GM21786 (cell line): ENCODE data around the gene CCNF.
A peak's percentile ranks its signal among the peaks of the same experiment; 100 is the strongest.
"Not testable (repeated sequence)": the region's sequence is repeated elsewhere in the genome, so short reads cannot be mapped to it uniquely, and the experiment has no call there.

Experiments
- ATAC-seq: cut with Tn5 transposase; IDR thresholded peaks from one replicate; pipeline ENCODE4 v1.9.1; 2021; ENCODE audit not compliant: unreplicated experiment

The CCNF gene, protein sequence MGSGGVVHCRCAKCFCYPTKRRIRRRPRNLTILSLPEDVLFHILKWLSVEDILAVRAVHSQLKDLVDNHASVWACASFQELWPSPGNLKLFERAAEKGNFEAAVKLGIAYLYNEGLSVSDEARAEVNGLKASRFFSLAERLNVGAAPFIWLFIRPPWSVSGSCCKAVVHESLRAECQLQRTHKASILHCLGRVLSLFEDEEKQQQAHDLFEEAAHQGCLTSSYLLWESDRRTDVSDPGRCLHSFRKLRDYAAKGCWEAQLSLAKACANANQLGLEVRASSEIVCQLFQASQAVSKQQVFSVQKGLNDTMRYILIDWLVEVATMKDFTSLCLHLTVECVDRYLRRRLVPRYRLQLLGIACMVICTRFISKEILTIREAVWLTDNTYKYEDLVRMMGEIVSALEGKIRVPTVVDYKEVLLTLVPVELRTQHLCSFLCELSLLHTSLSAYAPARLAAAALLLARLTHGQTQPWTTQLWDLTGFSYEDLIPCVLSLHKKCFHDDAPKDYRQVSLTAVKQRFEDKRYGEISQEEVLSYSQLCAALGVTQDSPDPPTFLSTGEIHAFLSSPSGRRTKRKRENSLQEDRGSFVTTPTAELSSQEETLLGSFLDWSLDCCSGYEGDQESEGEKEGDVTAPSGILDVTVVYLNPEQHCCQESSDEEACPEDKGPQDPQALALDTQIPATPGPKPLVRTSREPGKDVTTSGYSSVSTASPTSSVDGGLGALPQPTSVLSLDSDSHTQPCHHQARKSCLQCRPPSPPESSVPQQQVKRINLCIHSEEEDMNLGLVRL

DNA sequence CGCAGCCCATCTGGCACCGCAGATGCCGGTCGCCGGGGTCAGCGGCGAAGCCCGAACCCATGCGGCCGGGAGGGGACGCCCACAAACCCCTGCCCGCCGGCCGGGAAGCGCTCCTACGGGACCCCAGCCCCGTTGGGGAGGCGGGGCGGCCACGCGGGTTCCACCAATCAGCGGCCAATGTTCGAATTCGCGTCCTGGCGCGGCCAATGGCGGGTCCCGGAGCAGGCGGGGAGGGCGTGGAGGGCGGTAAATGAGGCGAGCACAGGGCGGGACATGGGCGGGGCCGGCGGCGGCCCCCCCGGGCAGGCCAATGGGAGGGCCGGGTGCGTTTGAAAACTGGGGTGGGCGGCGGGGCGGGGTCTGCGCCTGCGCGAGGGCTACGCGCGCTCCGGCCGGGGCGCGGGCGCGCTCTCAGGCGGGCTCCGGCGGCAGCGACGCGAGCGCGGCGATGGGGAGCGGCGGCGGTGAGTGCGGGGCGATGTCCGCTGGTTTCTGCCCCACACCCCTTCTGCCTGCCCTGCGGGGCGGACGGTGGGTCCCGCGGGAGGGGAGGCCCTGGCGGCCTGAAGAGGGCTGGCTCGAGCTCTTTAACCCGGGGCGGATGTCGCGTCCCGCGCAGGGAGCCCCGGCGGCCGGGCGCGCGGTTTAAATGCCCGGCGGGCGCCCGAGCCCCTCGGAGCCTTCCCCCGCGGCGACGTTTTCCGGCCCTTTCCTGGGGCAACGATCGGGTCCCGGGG lies at the start of gene CCNF:
Gene CCNF (plus strand): TSS at position 414 of the 737 bp plus-strand sequence. CDS start 35 bp downstream, at position 449.
- peak; percentile 88 for ATAC-seq

DNA sequence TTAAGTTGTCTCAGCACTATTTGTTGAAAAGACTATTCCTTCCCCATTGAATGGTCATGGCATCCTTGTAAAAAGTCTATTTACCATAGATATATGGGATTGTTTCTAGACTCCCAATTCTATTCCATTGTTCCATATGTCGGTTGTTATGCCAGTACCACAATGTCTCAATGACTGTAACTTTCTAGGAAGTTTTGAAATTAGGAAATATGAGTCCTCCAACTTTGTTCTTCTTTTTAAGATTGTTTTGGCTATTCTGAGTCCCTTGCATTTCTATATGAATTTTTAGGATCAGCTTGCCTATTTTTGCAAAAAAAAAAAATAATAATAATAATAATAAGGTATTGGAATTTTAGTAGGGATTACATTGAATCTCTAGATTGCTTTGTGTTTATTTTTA lies 45.7 kb upstream of the CCNF start:
- no peak for ATAC-seq

DNA sequence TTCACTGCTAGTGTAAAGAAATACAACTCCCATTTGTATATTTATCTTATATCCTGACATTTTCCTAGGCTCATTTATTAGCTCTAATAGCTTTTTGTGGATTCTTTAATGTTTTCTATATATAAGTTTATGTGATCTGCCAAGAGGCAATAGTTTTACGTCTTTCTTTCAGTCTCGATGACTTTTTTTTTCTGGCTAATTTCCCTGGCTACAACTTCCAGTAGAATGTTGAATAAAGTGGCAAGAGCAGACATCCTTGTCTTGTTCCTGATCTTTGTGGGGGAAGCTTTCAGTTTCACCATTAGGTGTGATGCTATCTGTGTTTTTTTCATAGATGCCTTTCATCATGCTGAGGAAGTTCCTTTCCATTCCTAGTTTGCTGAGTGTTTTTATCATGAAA lies 44.8 kb upstream of the CCNF start:
- ATAC-seq: no peak

DNA sequence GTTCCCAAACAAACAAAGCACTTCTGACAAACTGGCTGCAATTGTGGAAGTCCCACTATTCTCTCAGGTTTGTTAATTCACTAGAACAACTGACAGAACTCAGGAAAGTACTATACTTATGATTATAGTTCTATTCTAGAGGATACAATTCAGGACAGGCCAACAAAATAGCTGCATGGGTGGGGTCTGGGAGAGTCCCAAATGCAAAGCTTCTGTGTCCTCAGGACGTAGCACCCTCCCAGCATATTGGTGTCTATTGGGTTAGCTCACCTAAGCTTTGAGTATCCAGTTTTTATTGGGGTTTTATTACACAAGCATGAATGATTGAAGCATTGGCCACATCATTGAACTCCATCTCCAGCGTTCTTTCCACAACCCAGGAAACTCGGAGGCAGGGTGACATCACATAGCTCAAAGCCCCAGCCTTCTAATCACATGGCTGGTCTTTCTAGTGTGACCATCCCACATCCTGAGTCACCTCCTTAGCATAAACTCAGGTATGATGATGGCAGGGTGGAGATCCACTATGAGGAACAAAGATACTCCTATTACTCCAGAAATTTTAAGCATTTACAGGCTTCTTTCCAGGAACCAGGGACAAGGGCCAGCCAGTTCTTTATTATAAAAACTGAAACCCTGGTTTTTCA lies 43.9 kb upstream of the CCNF start:
- ATAC-seq: no peak

DNA sequence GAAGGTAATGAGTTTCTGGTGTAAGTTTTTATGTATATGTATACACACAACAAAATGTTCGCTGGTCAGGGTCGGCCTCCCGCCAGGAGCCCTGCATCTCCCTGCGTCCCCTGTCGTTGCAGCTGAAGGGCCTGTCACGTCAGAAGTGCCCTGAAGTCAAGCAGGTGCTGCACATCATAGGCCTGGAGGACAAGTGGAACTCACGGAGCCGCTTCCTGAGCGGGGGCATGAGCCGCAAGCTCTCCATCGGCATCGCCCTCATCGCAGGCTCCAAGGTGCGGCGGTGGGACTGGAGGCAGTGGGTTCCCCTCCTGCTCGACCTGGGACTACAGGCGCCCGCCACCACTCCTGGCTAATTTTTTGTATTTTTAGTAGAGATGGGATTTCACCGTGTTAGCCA lies 43.3 kb upstream of the CCNF start:
- not testable (repeated sequence) for ATAC-seq

DNA sequence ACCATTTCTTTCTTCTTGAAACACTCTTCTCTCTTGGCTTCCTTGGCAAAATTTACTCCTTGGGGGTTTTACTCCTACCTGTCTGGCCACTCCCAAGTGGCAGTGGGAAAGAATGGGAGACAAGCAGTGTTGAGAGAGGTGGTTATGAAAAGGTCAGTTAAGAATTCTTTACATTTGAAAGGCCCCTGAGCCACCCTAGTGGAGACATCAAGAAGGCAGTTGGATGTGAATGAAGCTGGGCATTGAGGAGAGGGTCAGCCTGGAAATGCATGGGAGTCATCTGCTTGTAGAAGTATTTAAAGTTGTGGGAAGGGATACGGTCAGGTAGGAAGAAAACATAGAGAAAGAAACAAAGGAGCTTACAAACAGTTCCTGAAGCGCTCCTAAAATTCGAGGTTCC lies 42.3 kb upstream of the CCNF start:
- ATAC-seq: no peak

DNA sequence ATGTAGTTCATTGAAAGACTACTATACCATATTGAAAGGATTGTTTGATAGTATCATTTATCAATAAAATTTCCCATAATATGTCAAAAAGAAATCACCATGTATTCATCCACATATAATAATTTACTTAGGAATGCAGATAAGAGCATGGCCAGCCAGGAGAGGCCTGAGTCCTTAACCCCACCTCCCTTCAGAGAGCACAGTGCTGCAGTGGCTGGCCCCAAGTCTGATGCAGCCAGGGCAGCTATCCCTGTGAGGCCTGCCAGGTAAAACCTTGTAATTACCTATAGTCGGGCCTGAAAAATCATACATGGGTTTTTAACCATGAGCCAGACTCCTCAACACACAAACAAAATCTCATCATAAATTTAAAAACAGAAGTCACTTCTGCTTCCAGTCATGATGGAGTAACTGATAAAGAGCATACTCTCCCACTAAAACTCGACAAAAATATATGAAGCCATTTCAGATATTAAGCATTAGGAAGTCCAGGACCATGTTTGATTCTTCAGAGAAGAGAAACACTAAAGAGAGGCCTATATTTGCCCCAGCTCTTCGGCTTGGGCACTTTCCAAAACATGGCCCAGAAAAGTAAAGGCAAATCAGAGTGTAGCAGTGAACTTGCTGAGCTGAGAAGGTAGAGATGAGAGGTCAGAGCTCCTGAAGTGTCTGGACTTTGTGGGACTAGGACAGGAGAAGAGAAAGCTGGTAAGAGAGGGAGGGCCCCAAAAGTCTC lies 40.9 kb upstream of the CCNF start:
- no peak for ATAC-seq

DNA sequence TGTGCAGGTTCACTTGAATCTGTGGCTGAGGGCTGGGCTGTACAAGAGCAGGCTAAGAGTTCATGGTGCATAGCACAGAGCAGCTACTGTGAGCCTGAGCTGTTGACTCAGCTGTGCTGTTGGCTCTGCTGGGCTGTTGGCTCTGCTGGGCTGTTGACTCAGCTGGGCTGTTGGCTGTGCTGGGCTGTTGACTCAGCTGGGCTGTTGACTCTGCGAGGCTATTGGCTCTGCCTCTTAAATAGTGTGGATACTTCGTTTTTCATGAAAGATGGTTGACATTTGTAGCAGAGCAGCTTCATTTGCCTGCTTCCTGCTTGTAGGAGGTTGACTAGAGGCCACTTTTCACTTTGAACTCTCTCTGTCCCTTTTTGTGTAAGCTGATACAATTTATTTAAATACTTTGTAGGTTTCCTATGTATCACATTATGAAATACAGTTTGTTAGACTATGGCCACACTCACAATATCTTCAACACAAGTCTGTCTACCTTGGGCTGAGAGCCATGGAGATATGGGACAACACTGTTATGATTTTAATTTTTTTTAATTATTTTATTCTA lies 40.3 kb upstream of the CCNF start:
- ATAC-seq: no peak

DNA sequence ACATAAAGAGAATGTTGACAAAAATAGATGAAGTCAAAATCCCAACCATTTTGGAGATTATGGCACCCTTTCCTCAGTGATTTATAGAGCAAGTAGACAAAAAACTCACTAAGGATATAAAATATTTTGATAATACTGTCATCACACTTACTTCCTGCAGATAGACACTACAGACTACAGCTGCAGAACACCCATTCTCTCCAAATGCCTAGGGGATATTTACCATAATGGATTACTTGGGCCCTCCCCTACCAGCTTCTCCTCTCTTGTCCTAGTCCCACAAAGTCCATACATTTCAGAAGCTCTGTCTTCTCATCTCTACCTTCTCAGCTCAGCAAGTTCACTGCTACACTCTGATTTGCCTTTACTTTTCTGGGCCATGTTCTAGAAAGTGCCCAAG lies 37.2 kb upstream of the CCNF start:
- ATAC-seq: no peak

DNA sequence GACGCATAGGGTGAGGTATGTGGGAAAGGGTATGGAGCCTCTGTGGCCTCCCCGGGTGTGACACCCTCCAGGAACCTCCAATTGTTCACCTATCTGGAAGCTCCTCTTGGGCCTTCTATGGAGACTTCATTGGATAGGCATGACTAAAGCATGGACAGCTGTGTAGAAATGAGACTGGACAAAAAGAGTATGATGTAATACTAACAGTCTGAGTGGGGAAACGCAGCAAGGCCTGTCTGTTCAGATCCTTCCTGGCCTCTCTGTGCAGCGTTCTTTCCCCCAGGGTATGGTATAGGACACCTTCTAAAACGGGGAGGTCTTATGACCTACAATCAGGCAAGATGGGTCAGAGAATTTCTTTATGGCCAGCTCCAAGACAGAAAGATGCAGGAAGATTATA lies 30.7 kb upstream of the CCNF start:
- ATAC-seq: no peak

DNA sequence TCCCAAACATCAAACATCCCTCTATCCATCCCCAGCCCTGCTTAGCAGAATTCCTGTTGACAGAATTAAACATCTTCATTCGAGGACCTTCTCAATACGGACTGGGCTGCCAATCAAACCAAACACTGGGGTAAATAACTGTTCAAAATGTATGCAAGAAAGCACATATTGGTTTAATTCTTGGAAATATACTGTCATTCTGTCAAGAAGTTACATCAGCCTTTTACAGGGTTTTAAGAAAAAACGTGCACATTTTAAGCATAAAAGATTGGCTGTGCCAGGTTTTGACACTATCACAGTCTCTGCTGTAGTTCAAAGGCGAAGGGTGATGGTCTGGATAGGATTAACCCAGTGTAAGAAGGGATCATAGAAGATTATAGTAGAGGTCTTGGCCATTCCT lies 25.1 kb upstream of the CCNF start:
- no peak for ATAC-seq

DNA sequence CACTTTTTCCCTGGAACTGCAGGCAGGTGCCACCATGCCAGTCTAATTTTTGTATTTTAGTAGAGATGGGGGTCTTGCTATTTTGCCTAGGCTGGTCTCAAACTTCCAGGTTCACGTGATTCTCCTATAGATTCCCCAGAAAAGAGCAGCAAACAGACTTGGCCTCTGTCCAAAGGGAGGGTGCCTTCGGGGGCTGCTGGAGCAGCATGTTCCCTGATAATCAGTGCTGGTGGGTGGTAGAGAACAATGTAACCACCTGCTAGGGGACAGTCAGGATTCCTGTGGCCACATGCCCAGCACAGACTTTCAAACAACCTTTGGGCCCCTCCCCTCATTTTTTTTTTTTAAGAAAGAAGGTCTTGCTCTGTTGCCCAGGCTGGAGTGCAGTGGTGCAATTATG lies 14.2 kb upstream of the CCNF start:
- no peak for ATAC-seq

DNA sequence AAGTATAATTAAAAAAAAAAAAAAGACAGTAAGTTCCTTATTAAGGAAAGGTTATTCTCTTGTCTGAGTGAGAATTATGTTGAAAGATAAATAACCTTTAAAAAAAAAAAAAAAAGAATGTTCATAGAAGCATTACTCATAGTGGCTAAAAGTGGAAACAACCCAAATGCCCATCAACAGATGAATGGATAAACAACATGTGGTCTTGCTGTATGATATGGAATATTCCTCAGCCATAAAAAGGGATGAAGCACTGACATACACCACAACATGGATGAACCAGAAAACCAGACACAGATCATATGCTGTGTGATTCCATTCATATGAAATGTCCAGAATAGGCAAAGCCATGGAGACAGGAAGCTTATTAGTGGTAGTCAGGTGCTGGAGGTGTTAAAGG lies 9.2 kb upstream of the CCNF start:
- ATAC-seq: no peak

DNA sequence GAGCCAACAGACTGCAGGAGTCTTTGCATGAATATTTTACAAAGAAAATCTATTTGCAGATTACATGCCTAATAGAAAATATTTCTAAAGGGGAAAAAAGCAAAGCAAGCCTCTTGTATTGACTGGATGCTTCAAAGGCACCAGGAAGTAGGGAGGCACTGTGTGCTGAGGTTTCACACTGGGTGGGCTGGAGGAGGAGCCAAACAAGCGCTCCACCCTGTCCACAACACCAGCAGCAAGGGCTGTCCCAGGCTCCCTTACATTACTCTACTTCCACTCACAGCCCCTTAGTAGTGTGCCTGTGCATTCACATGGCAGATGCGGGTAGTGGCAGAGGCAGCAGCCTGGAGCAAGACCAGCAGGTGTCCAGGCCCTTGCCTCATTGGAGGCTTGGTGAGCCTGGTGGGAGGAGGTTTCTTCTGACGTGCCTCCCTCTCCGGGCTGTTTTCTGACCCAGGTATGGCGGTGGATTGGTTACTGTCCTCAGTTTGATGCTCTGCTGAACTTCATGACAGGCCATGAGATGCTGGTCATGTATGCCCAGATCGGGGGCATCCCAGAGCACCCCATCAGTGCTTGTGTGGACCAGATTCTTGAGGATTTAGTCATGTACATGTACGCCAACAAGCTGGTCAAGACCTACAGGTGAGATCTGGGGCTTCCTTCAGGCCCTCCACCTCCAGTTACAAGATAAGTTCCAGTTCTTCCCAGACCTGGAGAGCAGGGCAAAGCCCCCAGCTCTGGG lies 7.0 kb upstream of the CCNF start:
- ATAC-seq: no peak

DNA sequence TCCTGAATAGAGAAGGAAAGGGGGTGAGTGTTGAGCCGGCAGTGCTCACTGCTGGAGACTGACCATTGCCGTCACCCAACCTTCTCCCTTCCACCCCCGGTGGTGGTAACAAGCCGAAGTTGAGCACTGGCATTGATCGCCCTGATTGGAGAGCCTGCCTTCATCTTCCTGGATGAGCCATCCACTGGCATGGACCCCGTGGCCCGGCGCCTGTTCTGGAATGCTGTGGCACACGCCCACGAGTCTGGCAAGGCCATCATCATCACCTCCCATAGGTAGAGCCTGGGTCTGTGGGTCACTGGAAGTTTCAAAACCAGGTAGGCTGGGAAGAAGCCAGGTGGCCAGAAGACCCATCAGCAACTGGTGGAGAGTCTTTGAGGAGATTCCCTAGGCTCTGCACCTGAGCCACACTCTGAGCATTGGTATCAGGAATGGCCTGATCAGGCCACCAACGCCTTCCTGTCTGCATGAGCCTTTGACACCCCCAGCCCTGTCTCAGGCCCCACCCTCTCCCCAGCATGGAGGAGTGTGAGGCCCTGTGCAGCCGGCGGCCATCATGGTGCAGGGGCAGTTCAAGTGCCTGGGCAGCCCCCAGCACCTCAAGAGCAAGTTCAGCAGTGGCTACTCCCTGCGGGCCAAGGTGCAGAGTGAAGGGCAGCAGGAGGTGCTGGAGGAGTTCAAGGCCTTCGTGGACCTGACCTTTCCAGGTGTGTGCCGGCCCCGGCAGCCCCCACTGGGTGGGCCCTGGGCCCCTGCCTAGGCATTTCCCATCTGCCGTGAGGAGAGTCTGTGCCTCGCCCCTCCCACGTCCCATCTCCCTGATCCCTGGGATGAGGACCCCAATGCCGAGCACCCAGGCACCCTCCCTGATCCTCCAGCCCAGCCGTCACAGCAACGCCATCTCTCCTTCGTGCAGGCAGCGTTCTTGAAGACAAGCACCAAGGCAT lies 4.9 kb upstream of the CCNF start:
- ATAC-seq: no peak

DNA sequence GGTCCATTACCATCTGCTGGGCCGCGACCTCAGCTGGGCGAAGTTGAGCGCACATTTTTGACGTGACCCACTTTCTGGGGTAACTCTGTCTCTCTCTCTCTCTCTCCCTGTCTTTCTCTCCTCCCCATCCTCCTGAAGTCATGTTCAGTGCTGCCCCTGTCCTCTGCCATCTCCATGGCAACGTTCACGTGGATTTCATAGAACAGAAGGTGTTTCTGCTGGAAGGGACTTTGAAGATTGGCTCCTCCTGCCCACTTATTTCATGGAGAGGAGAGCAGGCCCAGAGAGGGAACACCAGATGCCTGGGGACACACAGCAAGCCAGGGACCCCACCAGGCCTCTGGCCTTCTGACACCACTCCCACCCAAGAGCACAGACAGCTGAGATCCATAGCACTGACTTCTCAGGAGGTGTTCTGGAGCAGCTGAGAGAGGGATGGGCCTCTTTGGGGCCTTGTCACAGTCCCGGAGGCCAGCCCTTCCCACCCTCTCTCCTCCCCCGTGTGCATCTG lies 4.2 kb upstream of the CCNF start:
- ATAC-seq: no peak

DNA sequence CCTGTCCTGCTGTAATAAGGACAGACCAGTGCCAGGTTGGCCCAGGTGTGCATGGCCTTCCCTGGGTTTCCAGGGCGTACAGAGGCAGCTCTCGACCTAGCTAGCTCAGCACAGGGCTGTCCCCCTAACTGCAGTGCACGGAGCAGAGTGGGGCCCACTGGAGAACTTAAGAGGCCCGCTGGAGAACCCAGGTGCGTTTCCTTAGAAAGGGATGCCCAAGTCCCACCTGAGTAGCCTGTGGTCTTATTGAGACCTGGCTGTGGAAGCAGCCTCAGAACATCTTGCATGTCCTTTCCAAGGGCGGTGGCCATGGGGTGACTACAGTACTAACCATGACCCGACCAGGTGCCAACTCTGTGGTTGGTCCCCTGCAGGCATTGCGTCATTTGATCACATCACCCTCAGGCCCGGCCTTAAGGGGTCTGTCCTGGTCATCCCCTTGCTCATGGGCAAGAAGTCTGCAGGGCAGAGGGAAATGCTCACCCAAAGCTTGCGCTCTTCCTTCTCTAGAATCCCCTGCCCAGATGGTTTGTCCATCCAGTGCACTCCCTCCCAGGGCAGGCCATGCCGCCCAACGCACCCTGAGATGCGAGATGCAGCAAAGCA lies 3.3 kb upstream of the CCNF start:
- ATAC-seq: no peak

DNA sequence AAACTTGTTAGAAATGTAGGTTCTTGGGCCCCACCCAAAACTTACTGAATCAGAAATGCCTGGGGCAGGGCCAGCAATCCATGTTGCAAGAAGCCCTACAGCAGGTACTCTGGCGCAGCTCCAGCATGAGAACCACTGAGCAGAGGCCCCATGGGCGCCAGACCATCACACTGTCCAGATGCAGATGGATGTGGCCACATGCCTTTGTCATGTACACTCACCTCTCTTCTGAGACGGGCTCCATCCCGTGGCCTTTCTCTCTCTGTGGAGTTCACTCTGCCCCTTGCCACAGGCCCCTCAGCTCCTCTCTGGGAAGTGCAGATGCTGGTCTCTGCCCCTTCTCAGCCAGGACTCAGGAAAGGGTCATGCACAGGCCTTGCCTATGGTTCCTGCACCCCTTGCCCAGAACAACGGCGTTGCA lies 2.3 kb upstream of the CCNF start:
- no peak for ATAC-seq
